Measurements from ENCODE around the gene NPC1L1. TPM values are rescaled to one million over a fixed set of nuclear protein-coding genes. Genes with fewer than 3 reads are reported as not detected.

NPC1L1 gene
- total and polyA plus RNA-seq, 10 of the 15 experiments (the other 5 are each of a cell fraction or from before 2014, with no cell fraction given) = 0.01 to 0.90 TPM; not detected in 8

- no peak for TF ChIP-seq SMC3 (IDR thresholded peaks at IDR 0.05; ENCODE audit: borderline replicate concordance, low read length)
- TF ChIP-seq CBX3 (IDR thresholded peaks at IDR 0.05; ENCODE audit: borderline replicate concordance, low read depth) = no peak
- TF ChIP-seq IRF5 (IDR thresholded peaks at IDR 0.05; ENCODE audit: borderline replicate concordance) = no peak
- TF ChIP-seq ZNF24 (IDR thresholded peaks at IDR 0.05) = no peak
- H3K9ac ChIP-seq (ENCODE audit: control insufficient read depth, insufficient read depth, low read length) = no peak overlapping the region
- POLR2A ChIA-PET = no interaction called here
- intact Hi-C loops (cut with micrococcal nuclease; ENCODE audit: unreplicated experiment) (no loop called here), in situ Hi-C loops (cut with MboI) (no loop called here)
- no peak overlapping the region for H2AFZ ChIP-seq (ENCODE audit: control insufficient read depth, low read depth, low read length)
- no peak overlapping the region for H3K27ac ChIP-seq (ENCODE audit: control insufficient read depth, insufficient read depth)
- 0 out of 4 replicates have a peak, but pooled peaks cover 0 to 2% of the 10 kb centered on the region in 2 experiments for H3K27me3 ChIP-seq (replicated peaks in 1 of 2; ENCODE audit: control insufficient read depth in 2 of 2, insufficient read depth in 2 of 2, low read length in 1 of 2)
- no peaks in the 10 kb centered on the region for H3K4me1 ChIP-seq (ENCODE audit: control insufficient read depth, insufficient read depth, low read length)
- no peaks in the 10 kb centered on the region; the same call in 2 of the 3 replicates for H3K9me3 ChIP-seq (replicated peaks; ENCODE audit: control insufficient read depth, insufficient read depth, low read length)
- ATAC-seq (no peak), DNase-seq (ENCODE audit: low read depth, low spot score) (no peak), FAIRE-seq (no peak)
- H4K20me1 ChIP-seq (ENCODE audit: control insufficient read depth, insufficient read depth) = no peaks in the 10 kb centered on the region
- SMC1A ChIA-PET (ENCODE audit: uncharacterized antibody, unreplicated experiment) = no interaction called here
- RAD21 ChIA-PET (ENCODE audit: unreplicated experiment) = interaction anchor here (0.8 kb wide), 1 partner anchor 271 kb away, joined by 4 read pairs; no protein-coding TSS in a partner anchor
- H3K4me3 ChIP-seq = no peak overlapping the region
- CTCF ChIA-PET = interaction anchor here (0.9 kb wide), 2 partner anchors 20 to 23 kb away, joined by 3 read pairs; no protein-coding TSS in a partner anchor
- no peaks in the 10 kb centered on the region for H3K36me3 ChIP-seq (ENCODE audit: control insufficient read depth in 2 of 2, insufficient read depth in 2 of 2, low read length in 1 of 2)
- no TSS peak for BruUV-seq (replicated peaks)
- no peak overlapping the region for H3K4me2 ChIP-seq (ENCODE audit: control insufficient read depth, insufficient read depth)
- no peaks in the 10 kb centered on the region for H3K79me2 ChIP-seq (ENCODE audit: control insufficient read depth, insufficient read depth, low read length)
- 26% methylated on average over 4 of the region's 4 CpGs for WGBS (ENCODE audit: insufficient coverage, insufficient replicate concordance, low lambda C conversion rate, missing lambda C conversion rate)
Measured at GRCh38 chr7:44511863-44512468, 29.2 kb downstream of the NPC1L1 start.

GRCh38 chr7:44511236-44511635 is 29.9 kb downstream of the NPC1L1 start:
- H3K27me3 ChIP-seq (replicated peaks in 1 of 2; ENCODE audit: control insufficient read depth in 2 of 2, insufficient read depth in 2 of 2, low read length in 1 of 2) = 0 out of 4 replicates have a peak, but pooled peaks cover 0 to 2% of the 10 kb centered on the region in 2 experiments
- no peaks in the 10 kb centered on the region for H3K79me2 ChIP-seq (ENCODE audit: control insufficient read depth, insufficient read depth, low read length)
- POLR2A ChIA-PET = interaction anchor here (0.7 kb wide), 1 partner anchor 17 kb away, joined by 5 read pairs; no protein-coding TSS in a partner anchor
- H3K4me2 ChIP-seq (ENCODE audit: control insufficient read depth, insufficient read depth) = no peak overlapping the region
- RAD21 ChIA-PET (ENCODE audit: unreplicated experiment) = no interaction called here
- SMC1A ChIA-PET (ENCODE audit: uncharacterized antibody, unreplicated experiment) = no interaction called here
- no TSS peak for BruUV-seq (replicated peaks)
- in situ Hi-C loops (cut with MboI) = no loop called here
- CTCF ChIA-PET = interaction anchor here (0.9 kb wide), 1 partner anchor 20 kb away, joined by 3 read pairs; no protein-coding TSS in a partner anchor
- FAIRE-seq (no peak), DNase-seq (ENCODE audit: low read depth, low spot score) (no peak), ATAC-seq (no peak)
- no peaks in the 10 kb centered on the region for H3K36me3 ChIP-seq (ENCODE audit: control insufficient read depth in 2 of 2, insufficient read depth in 2 of 2, low read length in 1 of 2)
- H3K4me1 ChIP-seq (ENCODE audit: control insufficient read depth, insufficient read depth, low read length) = no peaks in the 10 kb centered on the region
- H2AFZ ChIP-seq (ENCODE audit: control insufficient read depth, low read depth, low read length) = no peak overlapping the region
- H3K4me3 ChIP-seq = no peak overlapping the region
- WGBS (ENCODE audit: insufficient coverage, insufficient replicate concordance, low lambda C conversion rate, missing lambda C conversion rate) = 96% methylated on average over 1 of the region's 1 CpG
- no peaks in the 10 kb centered on the region; the same call in 2 of the 3 replicates for H3K9me3 ChIP-seq (replicated peaks; ENCODE audit: control insufficient read depth, insufficient read depth, low read length)
- H3K27ac ChIP-seq (ENCODE audit: control insufficient read depth, insufficient read depth) = no peak overlapping the region
- intact Hi-C loops (cut with micrococcal nuclease; ENCODE audit: unreplicated experiment) = no loop called here
- no peak overlapping the region for H3K9ac ChIP-seq (ENCODE audit: control insufficient read depth, insufficient read depth, low read length)
- H4K20me1 ChIP-seq (ENCODE audit: control insufficient read depth, insufficient read depth) = no peaks in the 10 kb centered on the region
- TF ChIP-seq SREBF2 (IDR thresholded peaks at IDR 0.05; ENCODE audit: low read length) (no peak), HDGF (IDR thresholded peaks at IDR 0.05) (no peak), BCL3 (IDR thresholded peaks at IDR 0.05; ENCODE audit: borderline replicate concordance, insufficient read depth, low read depth, low read length, poor library complexity, severe bottlenecking) (no peak), ZBTB4 (CRISPR knock-in tag; IDR thresholded peaks at IDR 0.05) (no peak), EGR1 (IDR thresholded peaks at IDR 0.05; ENCODE audit: borderline replicate concordance in 1 of 2, low read depth in 2 of 2, low read length in 2 of 2) (no peak), EP300 (IDR thresholded peaks at IDR 0.05; ENCODE audit: borderline replicate concordance in 1 of 2, control insufficient read depth in 1 of 2, low read depth in 2 of 2, low read length in 2 of 2) (no peak)
